GM21367 (cell line): Measurements from ENCODE around the gene KCNB1.

Source experiments
- ATAC-seq: cut with Tn5 transposase; IDR thresholded peaks from one replicate; pipeline ENCODE4 v1.9.1; 2021; ENCODE audit not compliant: unreplicated experiment

The KCNB1 gene

DNA sequence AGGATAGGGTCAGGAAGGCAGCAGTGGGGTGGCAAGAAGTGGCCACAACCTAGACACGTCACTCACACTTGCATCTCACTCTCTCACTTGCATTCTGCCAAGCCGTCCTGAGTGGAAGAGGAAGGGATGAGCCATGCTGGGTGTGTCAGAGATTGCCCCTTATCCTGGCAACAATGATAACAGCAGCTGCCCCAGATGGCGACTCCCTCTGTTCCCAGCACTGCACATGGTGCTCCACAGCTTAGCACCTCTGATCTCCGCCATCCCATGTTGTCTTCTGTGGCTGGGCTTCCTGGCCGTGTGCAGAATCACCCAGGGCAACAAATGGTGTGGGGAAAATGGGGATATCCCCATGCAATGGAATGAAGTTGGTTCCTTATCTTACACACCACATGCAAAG is 11.1 kb downstream of the KCNB1 start:
- no peak for ATAC-seq

DNA sequence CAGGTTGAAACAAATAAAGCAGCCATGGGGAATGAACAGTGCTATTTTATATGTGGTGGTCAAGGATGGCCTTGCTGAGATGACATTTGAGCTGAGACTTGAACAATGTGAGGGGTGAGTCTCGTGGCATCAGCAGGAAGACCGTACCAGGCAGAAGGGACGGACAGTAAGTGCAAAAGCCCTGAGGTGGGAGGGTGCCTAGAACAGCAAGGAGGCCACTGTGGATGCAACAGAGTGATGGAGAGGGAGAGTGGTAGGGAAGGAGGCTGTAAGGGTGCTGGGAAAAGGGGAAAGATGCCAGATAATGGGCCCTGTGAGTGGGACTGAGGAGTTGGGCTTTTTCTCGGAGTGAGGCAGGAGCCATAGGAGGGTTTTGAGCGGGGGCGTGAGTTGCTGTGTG is 11.5 kb downstream of the KCNB1 start:
- ATAC-seq: no peak

DNA sequence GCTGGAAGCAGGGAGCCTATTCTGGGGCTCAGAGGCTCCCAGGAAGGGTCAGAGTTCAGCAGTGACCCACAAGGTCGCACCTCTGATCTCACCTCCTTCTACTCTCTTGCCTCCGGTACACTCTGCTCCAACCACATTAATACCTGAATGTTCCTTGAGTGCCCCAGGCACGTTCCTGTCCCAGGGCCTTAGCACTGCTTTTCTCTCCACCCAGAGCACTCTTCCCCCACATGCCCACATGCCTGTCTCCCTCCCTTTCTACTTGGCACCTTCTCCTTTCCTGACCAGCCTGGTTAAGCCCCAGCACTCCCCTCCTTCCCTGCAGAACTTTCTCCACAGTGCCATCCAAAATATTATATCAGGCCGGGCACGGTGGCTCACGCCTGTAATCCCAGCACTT is 13.4 kb downstream of the KCNB1 start:
- ATAC-seq: no peak

DNA sequence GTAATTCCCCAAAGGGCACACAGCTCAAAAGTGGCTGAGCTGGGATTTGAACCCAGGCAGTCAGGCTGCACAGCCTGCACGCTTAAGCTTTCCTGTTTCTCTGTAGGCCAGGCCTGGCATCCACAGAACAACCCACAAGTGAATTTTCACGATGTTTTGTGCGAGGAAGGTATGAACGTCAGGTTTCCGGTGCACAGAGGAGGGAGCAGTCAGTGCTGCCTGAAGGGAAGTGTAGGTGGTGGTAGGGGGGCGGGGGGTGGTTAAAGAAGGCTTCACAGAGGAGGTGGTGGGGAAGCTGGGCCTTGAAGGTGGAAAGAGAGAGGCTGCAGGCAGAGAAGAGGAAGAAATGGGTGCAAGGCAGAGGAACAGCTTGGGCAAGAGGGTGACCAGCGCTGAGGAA is 14.1 kb downstream of the KCNB1 start:
- no peak for ATAC-seq

DNA sequence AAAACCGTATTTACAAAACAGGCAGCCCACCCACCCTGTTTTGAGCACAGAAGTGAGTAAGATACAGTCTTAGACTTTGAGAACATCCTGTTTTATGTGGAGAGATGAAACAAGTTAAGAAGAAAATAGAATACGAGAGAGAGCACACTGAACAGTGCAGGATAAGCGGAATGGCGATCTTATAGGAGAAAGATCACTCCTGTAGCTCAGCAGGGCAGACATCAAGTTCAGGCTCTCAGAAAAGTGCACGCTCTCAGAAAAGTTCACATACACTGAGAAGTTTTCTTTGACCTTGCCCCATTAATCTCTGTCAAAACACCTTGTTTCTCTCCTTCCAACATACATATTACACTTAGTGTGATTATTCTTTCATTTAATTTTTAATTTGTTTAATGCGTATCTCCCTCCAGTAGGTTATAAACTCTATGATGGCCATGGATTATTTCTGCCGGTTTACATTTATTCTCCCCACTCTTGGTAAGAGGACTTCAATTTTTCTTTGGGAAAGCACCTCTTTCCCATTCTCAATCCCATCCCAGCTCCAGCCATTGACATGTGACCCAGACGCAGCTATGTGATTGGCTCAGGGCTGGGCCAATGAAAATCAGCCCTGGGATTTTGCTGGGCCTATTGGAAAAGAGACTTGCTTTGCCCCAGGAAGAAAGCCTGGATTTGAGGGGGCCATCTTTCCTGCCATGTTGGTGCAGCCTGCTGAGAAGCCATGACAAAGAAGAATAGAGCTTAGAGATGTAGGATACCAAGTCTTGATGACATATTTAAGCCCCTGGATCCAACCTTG is 16.2 kb downstream of the KCNB1 start:
- ATAC-seq: no peak

DNA sequence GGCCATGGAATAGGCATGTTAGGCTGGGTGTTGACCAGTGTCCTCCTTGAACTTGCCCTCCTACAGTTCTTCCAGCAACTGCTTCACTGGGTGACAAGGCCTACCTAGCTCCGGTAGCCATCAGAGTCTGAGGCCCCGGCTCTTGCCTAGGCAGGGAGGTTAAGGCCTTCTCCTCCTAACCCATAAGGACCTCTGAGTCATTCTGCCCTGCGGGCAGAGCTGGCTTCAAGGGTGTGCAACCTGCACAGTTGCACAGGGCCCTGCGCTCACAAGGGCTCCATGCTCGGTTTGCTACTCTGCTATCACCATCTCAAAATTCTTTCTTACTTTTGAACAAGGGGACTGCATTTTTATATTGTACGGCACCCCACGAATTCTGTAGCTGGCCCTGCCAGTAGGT is 17.9 kb downstream of the KCNB1 start:
- ATAC-seq: no peak

DNA sequence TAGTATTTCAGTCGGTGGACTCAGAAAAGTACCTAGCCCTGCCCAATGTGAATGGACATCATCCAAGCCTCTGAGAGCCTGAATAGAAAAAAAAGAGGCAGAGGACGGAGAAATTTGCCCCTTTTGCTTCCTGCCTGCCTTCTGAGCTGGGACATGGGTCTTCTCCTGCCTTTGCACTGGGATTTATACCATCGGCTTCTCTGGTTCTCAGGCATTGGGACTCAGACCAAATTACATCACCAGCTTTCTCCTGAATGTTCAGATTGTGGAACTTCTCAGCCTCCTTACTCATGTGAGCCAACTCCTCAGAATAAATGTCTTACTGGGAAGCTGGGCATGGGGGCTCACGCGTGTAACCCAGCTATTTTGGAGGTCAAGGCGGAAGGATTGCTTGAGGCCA is 19.8 kb downstream of the KCNB1 start:
- ATAC-seq: no peak

DNA sequence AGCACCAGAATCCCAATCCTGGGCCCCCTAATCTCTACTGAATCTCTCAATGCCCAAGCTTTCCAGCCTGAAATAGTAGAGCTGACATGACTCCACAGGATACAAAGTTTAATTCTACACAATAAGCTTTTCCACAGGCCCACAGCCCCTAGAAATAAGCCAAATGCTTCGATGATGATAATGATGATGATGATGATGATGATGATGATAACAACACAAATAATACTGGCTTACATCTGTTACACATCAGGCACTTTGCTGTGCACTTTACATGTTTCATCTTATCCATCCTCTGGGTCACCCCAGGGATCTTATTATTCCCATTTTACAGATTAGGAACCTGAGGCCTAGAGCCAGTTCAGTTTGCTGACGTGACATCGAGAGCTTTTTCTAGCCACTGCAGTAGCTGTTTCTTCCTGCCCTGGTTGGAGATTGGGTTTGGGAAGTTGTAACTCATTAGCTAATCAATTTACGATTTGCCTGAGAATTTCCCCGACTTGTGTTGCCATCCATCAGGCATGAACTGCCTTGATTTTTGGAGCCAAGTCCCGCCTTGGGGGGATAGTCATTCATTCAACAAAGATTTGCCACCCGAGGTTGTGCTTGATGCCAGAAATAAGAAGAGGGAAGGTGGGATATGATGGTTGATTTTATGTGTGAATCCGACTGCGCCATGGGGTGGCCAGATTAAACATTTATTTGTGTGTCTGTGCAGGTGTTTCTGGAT is 20.4 kb downstream of the KCNB1 start:
- no peak for ATAC-seq

DNA sequence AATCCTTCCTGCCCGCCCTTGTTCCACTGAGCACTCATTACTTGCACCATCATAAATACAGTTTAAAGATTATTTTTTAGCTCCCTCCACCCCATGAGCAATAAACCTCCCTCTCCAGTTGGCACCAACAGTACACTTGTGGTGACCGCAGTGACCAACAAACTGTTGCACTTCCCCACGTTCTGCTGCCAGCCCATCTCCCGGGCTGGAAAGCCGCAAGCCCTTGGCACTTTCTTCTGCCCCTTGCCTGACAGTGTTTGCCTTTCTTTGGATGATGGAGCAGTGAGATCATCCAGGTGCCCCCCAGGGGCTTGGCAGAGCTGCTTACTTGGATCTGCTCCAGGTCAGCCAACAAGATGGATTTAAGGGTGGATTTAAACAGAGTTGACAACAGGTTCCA is 21.6 kb downstream of the KCNB1 start:
- ATAC-seq: no peak

DNA sequence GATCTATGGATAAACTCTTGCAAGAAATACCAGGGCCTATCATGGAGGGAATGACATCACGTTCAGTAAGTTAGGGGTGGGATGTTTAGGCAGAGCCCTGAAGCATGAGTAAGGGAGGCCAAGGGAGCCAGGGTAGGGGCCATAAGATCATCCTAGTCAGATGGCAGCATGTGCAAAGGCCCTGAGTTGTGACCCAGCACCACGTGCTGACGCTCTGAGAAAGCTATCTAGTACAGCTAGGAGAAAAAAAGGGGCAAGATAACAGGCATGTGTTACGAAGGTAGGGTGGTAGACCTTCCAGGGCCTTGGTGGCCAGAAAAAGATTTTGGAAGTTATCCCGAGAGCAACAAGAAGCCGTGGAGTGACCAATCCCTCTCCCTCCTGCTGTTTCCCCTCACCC is 22.3 kb downstream of the KCNB1 start:
- no peak for ATAC-seq

DNA sequence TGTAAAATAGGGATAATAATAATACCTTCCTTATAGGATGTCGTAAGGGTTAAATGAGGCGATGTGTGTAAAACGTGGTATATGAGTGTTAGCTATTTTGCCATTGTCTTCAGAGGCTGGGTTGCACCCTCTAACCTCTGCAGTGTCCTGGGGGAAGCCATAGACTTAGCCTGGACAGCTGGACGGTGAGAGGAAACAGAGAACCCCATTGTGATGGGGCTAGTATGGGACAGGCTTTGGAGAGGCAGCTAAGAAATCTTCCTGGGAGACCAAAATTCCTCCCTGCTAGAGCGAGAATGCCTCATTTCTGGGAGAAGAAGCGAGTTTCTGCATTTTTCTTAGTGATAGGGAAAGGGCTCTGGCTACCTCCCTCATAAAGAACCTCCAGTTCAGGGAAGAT is 22.8 kb downstream of the KCNB1 start:
- no peak for ATAC-seq

DNA sequence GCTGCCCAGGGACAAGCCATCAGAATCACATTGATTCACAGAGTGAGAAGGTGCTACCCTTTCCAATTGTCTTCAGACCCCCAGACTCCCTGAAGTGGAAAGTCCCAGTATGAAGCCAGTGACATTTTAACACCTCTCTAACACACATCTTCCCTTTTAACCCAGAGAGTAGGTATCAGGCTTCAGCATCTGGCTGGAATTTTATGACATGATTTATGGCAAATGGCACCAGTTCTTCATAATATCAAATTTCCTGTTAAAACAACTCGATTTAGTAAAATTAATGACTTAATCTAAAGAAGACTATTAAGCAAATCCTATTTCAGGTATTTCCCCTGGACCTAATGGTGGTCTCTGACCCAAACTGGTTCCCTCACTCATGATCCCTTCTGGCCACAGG is 25.0 kb downstream of the KCNB1 start:
- ATAC-seq: no peak

DNA sequence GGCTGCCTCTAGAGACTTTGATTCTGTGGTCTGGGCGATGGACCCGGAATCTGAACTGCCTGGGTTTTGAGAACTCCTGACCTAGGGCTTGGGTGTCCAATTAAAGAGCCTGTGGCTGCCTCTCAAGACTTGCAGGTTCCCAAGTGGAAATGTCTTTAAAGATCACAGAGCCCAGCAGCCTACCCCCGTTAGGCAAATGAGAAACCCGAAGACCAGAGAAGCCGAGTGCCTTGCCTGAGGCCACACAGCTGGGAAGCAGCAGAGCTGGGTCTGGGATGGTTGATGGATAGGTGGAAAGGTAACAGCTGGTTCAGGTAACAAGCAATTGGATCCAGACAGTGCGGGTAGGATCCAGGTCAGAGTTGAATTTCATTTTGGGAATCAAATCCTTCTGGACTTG is 25.8 kb downstream of the KCNB1 start:
- no peak for ATAC-seq

DNA sequence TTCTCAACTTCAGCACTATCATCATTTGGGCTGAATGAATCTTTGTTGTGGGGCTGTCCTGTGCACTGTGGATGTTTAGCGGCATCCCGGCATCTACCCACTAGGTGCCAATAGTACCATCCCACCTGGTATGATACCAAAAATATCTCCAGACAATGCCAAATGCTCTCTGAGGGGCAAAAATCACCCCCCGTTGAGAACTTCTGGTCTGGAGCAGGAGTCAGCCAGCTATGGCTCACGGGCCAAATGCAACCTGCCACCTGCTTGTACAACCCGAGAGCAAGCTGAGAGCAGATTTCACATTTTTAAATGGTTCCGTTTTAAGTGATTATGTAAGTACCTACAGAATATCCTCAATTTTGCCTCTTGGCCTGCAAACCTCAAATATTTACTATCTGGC is 26.8 kb downstream of the KCNB1 start:
- no peak for ATAC-seq

DNA sequence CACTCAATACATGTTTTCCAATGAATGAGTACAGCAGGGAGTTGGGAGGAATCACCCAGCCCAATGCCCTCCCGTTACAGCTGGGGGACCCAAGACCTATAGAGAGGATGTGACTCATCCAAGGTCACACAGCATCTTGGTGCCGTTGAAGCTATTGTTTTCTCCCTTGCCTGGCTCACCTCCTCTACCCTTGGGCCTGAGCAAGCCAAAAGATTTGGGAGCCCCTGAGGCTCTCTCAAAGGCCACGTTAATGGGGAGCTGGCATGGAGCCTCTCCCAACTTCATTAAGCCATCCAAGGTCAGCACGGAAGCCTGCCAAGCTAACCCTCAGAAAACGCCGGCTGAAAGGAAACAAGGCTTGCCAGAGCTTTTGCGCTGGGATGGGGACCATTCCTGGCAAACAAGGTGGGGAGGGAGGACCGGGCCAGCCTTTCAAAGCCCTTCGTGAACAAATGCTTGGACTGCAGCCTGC is 30.4 kb downstream of the KCNB1 start:
- ATAC-seq: no peak

DNA sequence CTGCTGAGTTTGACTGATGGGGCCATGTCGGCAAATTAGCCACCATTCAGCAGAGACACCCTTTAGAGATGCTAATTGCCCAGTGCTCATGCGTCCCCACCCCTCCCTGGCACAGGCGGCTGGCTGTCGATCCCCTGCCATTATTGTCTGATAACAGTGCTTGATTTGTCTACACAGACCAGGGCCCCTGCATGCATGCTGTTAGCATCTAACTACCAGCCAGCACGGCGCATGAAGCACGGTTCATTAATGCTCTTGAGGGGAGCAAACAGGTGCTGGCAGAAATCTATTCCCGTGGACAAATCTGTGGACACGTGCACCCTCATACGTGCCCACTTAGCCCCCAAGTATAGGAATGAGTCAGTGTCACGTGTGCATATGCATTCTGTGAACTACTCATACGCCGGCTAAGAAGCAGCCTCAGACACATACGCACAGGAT is 32.2 kb downstream of the KCNB1 start:
- no peak for ATAC-seq

DNA sequence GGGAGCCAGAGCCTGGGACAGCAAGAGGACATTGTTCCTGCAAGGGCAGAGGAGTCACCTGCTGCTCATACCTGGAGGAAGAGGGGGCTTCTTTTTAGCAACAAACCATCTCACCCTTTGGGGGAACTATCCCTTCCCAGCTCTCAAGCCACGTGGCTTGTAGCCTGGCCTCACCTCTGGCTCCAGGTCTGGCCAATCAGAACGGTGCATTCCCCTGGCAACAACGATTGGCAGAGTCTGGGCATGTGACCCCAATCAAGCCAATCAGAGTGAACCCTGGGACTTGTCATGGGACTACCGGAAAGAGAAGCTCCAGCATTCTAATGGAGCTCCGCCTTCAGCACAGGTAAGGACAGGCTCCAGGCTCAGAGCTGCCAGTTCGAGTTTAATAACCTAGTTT is 33.6 kb downstream of the KCNB1 start:
- ATAC-seq: no peak

DNA sequence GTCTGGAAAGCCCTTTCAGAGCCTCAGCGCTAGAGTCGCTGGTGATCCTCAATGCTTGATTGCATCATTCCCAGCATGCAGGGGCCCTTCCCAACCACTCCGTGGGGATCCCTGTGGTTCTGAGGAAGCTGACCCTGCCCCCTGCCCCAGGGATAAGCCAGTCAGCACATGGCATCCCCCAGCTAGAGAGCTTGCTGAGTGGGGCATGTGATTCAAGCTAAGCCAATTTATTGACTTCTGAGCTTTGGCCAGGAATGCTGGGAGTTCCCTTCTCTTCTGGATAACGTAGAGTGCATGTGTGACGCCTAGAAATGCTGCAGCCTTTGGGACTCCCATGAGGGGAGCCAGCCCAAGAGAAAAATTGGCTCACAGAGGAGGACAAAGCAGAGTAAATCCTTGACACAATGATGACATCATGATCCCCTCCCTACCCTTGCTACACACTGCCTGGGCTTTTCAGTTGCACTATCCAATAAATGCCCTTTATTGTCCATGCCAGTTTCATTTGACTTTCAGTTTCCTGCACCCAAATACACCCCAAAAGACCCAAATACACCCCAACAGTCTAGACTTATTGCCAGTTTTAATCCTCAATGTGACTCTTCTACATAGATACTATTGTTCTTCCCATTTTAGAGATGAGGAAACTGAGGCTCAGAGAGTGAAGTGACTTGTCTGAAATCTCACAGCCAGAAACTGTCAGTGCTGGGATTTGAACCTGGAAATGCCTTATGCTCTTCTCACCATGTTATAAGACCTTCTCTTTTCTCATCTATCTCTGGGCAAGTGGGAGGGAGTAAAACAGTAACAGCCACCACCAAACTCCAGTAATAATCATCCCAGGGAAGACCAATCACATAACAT is 34.3 kb downstream of the KCNB1 start:
- ATAC-seq: no peak

DNA sequence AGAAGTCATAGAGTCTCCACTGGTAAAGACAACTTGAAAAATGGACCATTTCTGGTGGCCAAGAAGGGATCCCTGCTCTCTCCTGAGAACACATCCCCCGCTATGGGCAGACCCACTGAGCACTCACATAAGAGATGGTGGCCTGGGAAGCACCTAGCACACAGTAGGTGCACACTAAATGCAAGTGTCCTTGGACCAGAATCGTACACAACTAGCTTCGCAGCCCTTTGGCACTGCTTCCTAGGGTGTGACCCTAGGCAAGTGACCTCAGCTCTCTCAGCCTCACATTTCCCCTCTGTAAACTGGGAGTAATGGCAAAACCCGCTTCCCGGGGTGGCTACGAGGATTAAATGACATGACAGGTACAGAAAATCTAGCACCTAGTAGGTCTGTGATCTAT is 35.1 kb downstream of the KCNB1 start:
- no peak for ATAC-seq

DNA sequence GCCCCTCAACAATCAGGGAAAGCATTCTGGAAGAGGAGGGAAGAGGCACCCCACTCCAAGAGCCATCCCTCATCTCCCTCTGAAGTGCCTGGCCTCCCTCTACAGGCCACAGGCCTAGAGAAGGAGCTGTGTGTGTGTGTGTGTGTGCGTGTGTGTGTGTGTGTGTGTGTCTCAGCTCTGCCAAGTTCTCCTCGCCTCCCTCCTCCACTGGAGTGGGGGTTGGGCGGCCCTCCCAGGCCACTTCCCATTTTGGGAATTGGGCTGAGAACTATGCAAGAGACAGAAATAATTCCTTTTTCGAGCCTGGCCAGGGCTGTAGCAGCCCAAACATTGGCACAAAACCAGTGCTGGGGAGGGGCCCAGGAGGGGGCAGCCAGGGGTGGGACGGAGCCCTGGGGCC is 35.7 kb downstream of the KCNB1 start:
- no peak for ATAC-seq

DNA sequence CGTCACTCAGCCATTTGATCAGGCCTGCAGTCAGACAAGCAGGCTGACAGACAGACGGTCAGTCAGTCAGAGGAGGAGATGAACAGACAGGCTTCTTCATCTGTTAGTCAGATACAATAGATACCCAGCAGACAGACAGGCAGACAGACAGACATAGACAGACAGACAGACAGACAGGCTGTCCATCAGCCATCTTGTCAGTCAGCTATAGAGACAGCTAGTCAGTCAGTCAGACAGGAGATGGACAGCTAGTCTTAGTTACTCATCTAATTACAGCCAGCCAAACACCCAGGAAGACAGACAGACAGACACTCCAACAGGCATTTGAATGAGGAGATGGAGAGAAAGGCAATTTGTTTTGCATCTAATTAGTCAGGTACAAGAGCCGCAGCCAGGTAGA is 36.4 kb downstream of the KCNB1 start:
- ATAC-seq: no peak

DNA sequence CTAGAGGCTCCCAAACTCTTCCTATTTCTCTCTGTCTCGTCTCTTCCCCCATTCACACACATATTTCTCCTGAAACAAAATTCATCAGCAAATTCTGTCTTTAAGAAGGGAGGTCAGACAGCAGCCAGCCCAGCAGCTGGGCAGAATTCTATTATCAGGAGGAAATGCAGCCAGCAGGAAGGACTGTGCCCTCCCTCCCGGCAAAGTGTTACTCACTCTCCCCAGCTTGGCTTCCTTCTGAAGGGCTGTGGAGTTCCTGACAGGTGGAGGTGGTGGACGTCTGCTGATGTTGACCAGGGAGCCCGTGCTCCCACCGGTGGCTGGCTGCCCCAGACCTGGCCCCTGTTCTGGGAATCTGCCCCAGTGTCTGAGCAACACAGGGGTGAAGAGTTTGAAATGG is 37.3 kb downstream of the KCNB1 start:
- no peak for ATAC-seq
